AG09319 (cell line): Measurements from ENCODE around the gene ORC2.

Source experiments
- DNase-seq: peaks from one replicate; pipeline ENCODE4 v3.0.0-alpha.2; 2010; ENCODE audit warnings: low read depth; ENCODE audit errors: extremely low read depth
- TF ChIP-seq, protein P1 (sequence below): IDR thresholded peaks from 2 replicates; pipeline ENCODE4 v1.5.1; 2011; ENCODE audit warnings: low read depth, mild to moderate bottlenecking, inconsistent platforms, low read length, moderate library complexity

Gene ORC2

DNA sequence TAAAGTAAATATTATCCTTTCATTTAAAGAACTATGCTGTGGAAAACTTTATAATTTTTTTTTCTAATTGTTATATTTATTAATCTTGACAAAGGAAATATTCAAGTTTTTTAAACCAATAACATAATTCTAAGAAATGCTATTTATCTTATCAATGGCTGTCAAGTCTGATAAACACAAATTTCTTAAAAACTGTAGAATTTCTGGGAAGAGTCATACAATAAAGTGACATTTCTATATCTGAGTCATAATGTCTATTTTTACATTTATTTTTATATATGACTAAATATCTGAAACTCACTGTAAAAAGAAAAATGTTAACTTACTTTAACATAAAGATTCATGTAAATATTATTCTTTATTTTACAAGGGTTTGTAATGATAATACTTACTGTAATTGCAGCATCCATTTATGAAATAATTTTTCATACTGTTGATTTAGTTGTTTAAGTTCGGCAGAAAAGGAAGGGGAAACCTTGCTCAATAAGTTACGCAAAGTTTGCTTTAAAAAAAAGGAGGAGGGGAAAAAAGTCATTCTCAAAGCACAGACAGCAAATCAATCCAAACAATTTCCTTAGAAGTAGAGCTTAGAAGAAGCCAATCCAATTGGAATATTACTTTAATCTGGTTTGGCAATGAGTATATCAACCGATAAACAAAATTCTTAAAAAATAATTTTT is 32.4 kb downstream of the ORC2 start:
- DNase-seq = no peak
- TF ChIP-seq, protein P1, sequence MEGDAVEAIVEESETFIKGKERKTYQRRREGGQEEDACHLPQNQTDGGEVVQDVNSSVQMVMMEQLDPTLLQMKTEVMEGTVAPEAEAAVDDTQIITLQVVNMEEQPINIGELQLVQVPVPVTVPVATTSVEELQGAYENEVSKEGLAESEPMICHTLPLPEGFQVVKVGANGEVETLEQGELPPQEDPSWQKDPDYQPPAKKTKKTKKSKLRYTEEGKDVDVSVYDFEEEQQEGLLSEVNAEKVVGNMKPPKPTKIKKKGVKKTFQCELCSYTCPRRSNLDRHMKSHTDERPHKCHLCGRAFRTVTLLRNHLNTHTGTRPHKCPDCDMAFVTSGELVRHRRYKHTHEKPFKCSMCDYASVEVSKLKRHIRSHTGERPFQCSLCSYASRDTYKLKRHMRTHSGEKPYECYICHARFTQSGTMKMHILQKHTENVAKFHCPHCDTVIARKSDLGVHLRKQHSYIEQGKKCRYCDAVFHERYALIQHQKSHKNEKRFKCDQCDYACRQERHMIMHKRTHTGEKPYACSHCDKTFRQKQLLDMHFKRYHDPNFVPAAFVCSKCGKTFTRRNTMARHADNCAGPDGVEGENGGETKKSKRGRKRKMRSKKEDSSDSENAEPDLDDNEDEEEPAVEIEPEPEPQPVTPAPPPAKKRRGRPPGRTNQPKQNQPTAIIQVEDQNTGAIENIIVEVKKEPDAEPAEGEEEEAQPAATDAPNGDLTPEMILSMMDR = no peak

DNA sequence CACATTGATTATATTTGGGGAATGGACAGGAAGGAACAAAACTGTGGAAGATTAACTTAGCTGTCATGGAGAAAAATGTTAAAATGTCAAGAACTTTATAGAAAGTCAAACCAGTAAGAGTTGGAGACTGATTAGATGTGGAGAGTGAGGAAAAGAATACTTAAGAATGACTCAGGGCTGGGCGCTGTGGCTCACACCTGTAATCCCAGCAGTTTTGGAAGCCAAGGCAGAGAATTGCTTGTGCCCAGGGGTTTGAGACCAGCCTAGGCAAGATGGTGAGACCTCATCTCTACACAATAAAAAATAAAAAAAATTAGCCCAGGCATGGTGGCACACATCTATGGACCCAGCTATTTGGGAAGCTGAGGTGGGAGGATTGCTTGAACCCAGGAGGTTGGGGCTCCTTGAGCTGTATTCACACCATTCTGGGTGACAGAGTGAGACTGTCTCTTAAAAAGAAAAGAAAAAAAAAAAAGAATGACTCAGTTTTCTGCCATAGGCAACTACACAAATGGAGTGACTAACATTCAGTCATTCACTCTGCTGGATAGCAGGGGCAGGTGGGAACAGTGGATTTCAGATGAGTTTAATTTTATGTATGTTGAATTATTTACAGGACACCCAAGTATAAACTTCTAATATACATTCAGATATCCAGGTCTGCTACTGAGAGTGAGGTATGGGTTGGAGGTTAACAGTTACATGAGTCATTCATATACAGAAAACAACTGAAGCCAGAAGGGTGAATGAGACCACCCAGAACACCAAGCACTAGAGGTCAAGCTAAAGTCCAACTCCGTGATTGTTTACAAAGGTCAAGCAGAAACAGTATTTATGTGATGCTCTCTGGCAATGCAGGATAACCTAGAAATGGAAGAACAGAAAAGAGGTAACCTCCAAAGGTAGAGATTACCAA is 33.9 kb downstream of the ORC2 start:
- no peak for DNase-seq
- TF ChIP-seq, protein P1 = no peak

DNA sequence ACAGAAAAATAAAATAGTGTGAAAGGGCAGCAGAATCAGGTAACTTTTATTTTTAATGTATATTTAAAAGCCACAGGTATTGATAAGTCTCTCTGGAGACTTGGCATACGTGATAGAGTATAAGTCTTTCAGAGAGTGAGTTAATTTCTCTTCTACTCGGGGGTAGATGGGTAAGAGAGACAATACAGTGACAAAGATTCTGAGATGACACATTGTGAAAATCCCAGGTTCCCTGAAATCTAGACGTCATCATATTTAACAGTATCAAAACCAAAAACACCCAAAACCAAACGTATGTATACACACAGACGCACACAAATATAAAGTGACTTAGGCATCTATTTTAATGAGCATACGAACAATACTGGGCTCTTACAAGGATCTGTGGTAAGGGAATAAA is 41.0 kb downstream of the ORC2 start:
- DNase-seq = no peak
- TF ChIP-seq, protein P1 = no peak

DNA sequence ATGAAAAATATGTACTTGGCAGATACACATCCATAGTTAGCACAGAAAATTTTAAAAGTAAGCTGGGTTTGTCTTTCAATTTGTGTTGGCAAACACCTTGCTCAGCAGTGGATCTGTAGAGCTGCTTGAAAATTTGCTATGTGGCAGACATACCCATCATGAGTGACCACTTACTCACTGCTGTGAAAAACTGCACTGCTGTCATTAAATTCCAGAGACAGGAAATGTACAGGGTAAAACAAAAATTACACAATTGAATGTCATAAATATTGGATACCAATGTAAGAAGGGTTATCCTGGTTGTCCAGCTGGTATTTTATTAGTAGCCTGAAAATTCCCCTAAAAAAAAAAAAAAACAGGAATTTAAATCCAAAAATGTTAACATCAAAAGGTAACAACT is 49.8 kb downstream of the ORC2 start:
- DNase-seq = no peak
- TF ChIP-seq, protein P1 = no peak

DNA sequence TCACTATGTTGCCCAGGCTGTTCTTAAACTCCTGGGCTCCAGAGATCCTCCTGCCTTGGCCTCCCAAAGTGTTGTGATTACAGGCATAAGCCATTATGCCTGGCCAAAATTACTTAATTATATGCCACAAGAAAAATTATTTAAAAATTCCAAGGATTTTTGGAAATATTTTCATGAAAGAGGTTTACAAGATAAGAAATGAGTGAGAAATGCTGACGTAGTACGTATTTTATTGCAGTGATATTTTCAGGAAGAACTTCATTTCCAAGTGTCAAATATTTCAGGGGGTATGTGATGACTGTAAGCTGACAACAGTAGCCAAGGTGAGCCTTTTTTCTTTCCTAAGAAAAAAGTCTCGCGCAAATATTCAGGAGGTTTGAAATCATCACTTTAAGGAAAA is 53.5 kb downstream of the ORC2 start:
- DNase-seq = no peak
- TF ChIP-seq, protein P1 = no peak

DNA sequence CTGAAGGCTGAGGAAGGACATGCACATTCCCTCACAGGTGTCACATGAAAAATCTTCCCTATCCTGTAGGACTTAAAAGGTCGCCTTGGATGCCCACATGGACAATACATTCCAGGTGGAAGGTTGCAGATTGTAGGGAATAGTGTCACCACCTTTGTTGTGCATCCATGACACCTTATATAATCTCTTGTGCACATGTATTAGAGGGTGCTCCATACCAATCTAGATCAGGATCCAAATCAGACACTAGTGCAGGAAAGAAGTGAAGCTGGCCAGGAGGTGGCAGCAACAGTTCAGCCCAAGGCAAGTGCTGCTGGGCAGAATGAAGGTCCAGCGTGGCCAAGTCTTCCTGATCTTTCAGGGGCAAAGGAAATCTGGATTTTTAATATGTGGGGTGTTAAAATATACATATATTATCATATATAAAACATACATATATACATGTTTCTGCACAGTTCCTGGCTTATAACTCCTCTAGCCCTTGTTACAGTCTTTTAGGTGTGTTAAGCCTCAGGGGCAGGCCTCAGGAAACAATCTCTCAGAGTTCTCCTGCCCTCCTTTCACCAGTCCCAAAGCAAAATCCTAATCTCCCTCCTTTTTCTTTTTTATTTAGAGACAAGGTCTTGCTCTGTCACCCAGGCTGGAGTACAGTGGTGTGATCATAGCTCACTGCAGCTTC is 57.7 kb downstream of the ORC2 start:
- DNase-seq = peak; percentile 28

More for the DNA sequence above, 57.7 kb downstream of the ORC2 start:
- TF ChIP-seq, protein P1 = peak; percentile 78
